Left lobe of liver (tissue), 2 donors: ENCODE data around the gene ZNF771. TPM values are rescaled to one million over a fixed set of nuclear protein-coding genes. Genes with fewer than 3 reads are reported as not detected.

ENCODE experiments used
- ATAC-seq: fragments of 200-7000 bp; cut with Tn5 transposase; one replicate; pipeline ENCODE4 v1.9.1; 2020; ENCODE audit warnings: mild to moderate bottlenecking, moderate library complexity
- DNase-seq: peaks from one replicate; pipeline ENCODE4 v3.0.0-alpha.2; 2020; ENCODE audit warnings: low spot score
- total RNA-seq: library from RNA; stranded (reverse); gene quantifications from one replicate; pipeline ENCODE4 v1.2.1, GENCODE V29; 2021
- donor health status: DM: no; HTN: no; CAD: no; lungs with moderate emphysema.
- donor health status: DM: no; HTN: yes; CAD: no.

Gene ZNF771
- total RNA-seq, 1 donor from 2014 or later, result 13.5 TPM

DNA sequence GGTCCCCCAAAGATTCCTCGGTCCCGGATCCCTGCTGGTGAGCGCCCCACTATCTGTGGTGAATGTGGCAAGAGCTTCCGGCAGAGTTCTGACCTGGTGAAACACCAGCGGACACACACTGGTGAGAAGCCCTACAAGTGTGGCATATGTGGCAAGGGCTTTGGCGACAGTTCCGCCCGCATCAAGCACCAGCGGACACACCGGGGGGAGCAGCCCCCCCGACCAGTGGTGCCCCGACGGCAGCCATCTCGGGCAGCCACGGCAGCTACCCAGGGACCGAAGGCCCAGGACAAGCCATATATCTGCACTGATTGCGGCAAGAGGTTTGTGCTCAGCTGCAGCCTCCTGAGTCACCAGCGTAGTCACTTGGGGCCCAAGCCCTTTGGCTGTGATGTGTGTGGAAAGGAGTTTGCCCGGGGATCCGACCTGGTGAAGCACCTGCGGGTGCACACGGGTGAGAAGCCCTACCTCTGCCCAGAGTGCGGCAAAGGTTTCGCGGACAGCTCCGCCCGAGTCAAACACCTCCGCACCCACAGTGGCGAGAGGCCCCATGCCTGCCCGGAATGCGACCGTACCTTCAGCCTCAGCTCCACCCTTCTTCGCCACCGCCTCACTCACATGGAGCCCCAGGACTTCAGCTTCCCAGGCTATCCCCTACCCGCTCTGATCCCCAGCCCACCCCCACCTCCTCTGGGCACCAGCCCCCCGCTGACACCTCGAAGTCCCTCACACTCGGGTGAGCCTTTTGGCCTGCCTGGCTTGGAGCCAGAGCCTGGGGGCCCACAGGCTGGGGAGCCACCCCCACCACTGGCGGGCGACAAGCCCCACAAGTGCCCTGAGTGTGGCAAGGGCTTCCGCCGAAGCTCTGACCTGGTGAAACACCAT lies 9.4 kb upstream of the ZNF771 start:
- ATAC-seq, result no peak

DNA sequence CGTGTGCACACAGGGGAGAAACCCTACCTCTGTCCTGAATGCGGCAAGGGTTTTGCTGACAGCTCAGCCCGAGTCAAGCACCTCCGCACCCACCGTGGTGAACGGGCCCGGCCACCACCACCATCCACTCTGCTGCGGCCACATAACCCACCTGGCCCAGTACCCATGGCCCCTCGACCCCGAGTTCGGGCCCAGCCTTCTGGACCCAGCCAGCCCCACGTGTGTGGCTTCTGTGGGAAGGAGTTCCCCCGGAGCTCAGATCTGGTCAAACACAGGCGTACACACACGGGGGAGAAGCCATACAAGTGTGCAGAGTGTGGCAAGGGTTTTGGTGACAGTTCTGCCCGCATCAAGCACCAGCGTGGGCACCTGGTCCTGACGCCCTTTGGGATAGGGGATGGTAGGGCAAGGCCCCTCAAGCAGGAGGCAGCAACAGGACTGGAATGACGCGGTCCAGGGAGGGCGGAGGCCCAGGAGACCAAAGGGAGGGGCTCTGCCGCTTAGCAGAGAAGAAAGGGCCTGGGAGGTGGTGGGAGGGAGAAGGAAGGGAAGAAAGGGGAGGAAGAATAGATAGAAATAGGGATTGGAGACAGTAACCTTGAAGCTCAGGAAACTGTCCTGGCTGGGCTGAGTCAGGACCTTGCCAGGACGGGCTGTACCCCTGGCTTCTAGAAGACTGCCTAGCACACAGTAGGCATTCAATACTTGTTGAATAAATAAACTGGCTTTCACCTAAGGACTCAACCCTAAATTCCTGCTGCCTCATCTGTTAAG lies 8.6 kb upstream of the ZNF771 start:
- ATAC-seq, result no peak
- DNase-seq, result no peak

More for the DNA sequence above, 9.4 kb upstream of the ZNF771 start:
- no peak for DNase-seq

DNA sequence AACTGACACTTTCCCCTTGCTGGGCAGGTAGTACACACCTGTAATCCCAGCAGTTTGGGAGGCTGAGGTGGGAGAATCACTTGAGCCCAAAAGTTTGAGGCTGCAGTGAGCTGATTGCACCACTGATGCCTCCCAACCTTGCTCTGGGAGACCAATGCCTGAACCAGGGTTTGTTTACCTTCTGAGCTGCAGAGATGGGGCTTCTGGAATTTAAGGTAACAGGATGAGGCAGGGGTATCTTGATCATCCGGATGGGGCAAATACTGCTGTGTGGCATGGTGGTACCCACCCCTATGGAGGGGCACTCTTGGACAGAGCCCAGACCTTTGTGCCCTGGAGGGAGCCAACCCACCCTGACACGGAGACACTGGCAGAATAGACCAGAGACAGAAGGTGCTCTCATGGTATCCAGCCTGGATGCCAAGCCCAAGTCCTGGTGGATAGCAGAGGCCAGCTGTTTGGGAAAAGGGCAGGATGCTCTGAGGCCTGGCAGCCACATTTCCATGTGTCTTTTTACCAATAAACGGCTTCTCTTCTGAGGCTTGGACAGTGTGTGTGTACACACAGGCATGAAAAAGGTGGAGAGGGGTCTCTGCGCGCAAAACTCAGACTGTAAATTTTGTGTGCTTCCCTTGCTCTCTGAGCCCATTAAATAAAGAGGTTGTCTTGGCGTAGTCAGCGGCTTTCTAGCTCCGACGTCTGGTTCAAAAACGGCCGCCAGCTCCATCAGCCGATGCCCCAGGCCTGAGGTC lies 7.8 kb upstream of the ZNF771 start:
- ATAC-seq (peak; percentile 4), DNase-seq (no peak)

DNA sequence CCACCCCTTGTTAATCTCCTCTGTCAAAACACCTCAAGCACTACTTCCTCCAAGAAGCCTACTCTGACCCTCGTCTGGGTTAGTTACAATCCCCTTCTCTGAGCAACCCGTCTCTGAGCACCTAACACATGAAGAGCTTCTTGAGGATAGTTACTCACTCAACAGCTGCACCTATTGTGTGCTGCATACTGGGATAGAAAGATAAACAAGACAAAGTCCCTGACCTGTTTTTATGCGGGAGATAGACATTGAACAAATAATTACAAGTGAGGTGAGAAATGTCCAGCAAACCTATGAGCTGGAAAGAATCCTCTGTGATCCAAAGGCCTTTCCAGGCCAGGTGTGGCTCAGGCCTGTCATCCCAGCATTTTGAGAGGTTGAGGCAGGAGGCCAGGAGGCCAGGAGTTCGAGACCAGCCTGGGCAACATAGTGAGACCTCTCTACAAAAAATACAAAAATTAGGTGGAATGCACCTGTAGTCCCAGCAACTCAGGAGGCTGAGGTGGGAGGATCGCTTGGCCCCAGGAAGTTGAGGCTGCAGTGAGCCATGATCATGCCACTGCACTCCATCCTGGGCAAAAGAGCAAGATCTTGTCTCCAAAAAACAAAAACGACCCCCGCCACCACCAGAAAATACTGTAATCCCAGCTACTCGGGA lies 5.5 kb upstream of the ZNF771 start:
- ATAC-seq, result peak; percentile 74
- DNase-seq, result no peak

DNA sequence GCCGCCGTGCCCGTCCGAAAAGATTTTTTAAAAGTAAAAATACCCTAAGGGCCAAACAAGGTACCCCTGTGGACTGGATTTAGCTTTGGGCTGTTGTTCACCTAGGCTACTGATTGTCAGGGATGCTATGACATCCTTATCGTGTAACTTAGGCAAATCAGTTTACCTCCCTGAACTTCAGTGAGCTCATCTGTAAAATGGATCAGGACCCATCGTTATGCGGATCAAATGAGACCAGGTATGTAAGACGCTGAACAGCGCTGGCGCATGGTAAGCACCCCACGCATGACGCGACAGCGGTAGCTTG lies 658 bp upstream of the ZNF771 start:
- DNase-seq (no peak), ATAC-seq (no peak)

DNA sequence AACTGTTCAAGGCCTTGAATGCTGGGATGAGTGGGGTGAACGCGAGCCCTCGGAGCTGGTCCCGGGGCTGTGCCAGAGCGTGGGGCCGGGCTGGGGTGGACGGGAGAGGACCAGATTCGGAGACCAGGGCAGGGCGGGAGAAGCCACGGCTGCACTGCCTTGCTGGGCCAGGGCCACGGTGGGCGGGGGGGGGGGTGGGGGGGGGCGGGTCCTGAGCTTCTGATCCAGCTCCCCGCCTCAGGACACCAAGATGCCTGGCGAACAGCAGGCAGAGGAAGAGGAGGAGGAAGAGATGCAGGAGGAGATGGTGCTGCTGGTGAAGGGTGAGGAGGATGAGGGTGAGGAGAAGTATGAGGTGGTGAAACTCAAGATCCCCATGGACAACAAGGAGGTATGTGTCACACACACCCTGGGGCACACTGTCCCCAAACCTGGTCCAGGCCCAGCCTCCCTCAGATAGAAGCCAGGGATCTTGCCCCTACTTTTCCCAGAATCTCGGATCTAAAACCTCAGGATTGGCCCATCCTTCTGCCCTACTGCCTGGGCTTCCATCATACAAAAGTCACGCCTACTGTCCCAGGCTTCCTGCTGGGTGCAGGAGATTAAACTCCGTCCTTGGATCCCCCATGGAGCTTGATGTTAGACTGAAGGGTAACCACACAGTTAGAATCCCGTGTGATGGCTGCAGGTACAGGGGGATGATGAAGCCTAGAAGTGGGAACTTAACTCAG lies 563 bp downstream of the ZNF771 start:
- DNase-seq (no peak), ATAC-seq (peak; percentile 35)

DNA sequence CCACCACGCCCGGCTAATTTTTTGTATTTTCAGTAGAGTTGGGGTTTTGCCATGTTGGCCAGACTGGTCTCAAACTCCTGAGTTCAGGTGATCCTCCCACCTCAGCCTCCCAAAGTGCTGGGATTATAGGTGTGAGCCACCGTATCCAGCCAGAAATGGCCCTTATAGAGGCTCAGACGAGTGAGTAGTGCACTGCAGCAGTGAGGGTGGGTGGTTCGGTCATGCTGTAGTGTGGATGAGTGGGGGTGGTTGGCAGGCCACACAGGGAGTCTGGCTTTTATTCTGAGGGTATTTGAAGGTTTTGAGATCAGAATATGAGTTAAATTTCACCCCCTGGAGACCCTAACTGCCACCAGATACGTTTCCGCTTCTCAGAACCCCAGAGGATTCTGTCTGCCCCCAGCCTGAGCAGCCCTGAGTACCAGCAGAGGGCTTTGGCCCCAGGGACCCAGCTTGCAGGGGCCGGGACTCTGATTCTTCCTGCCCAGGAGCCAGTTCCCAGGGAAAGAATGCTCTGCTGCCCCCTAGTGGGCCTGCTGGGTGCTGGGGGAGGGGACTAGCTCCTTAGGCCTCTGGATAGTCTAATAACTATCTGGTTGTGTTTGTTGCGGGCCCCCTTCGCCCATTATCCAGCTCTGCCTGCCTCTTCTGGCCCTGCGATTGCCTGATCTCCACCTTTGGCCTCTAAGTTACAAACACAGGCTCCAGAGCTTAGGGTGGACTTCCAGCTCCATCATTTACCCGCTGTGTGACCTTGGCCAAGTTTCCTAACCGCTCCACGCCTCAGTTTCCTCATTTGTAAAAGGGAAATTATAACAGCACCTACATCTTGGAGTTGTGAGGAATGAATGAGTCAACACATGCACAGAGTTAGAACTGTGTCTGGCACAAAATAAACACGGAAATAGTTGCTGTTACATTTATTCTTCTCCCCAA lies 2.0 kb downstream of the ZNF771 start:
- ATAC-seq (peak; percentile 75), DNase-seq (peak; percentile 91)

DNA sequence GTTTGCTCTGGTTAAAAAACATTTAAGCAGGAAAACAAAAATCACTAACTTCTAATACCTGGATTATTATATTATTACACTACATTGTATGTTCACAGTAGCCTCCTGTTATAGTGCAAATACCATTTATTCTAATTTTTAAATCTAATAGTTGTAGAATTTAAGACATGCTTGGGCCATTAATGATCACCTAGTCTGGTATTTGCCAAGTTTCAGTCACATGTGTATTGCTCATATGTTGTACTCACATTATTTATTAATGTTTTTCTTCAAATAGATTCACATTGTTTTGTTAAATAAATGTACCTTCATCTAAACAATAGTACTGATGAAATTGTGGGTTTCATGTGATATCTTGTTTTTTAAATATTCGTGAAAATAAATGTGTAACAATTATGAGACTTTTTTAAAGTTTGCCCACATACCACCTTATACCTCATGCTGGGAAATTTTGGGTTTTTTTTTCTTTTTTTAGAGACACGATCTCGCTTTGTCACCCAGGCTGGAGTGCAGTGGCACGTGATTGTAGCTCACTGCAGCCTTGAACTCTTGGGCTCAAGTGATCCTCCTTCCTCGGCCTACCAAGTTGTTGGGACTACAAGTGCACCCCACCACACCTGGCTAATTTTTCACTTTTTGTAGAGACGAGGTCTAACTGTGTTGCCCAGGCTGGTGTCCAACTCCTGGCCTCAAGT lies 5.9 kb downstream of the ZNF771 start:
- no peak for ATAC-seq
- no peak for DNase-seq

DNA sequence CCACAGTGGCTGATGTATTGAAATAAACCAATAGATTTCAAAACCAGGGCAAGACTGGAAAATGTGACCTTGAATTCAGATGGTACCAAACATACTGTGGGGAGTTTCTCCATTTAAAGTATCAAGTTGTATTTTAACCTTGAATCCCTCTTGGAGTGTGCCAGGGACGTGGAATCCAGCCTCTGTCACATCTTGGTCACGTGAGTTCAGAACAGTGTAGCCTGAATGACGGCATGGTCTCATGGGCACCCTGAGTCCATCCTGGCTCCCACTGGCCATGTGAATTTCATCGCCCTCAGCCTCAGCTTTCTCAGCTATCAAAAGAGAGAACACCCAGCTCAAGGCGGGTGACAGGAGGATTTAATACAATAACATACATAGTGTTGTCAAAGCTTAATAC lies 6.8 kb downstream of the ZNF771 start:
- DNase-seq, result no peak
- no peak for ATAC-seq

DNA sequence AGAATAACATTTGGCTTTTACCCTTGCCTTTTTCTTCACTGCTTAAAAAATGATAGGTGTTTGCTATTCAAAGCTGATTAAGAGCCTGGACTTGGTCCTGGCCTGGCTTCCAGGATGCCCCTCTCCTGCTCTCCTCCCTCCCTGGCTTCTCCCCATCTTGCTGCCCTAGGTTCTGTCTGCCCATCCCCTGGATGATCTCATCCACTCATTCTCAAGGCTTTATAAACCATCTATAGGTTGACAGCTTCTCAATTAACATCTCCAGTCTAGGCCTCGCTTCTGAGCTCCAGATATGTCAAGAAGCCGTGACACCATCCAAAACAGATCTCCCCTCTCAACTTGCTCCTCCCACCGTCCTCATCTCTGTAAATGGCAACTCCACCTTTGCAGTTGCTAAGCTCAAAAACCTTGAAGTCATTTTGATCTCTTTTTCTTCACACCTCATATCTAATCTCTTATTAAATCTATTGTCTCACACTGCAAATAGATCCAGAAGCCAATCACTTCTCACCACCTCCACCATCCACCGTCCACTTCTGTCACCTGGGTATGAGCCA lies 8.7 kb downstream of the ZNF771 start:
- DNase-seq, result no peak

DNA sequence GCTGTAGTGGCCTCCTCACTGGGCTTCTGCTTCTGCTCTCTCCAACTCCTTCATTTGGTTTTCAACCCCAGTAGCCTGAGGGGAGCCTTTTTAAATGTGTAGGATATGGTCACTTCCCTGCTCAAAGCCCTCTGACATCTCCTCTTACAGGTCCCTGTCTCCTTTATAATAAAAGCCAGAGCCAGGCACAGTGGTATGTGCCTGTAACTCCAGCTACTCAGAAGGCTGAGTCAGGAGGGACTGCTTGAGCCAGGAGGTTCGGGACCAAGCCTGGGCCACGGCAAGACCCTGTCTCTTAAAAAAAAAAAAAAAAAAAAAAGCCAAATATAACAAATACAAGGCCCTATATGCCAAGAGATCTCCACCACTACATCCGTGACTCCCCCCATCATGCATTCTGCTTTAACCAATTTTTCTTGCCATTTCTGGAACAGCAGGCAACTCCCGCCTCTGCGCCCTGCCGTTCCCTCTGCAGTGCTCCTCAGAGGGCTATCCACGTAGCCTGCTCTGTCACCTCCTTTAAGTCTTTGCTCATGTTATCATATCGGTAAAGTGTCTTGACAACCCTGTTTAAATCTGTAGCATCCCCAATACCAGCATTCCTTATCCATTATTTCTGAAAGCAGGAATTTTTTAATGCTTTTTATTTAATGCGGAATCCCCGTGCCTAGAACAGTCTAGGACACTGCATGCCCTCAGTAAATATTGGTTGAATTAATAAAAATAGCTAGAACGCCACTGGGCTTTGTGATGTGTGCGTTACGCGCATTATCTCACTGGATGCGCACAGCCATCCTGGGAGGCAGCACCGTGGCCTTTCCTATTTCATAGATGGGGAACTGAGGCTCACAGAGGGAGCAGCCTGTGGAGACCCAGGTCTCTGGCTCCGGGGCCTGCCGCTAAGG lies 9.5 kb downstream of the ZNF771 start:
- DNase-seq, result no peak
- ATAC-seq, result no peak

More for the DNA sequence above, 8.7 kb downstream of the ZNF771 start:
- ATAC-seq, result no peak

DNA sequence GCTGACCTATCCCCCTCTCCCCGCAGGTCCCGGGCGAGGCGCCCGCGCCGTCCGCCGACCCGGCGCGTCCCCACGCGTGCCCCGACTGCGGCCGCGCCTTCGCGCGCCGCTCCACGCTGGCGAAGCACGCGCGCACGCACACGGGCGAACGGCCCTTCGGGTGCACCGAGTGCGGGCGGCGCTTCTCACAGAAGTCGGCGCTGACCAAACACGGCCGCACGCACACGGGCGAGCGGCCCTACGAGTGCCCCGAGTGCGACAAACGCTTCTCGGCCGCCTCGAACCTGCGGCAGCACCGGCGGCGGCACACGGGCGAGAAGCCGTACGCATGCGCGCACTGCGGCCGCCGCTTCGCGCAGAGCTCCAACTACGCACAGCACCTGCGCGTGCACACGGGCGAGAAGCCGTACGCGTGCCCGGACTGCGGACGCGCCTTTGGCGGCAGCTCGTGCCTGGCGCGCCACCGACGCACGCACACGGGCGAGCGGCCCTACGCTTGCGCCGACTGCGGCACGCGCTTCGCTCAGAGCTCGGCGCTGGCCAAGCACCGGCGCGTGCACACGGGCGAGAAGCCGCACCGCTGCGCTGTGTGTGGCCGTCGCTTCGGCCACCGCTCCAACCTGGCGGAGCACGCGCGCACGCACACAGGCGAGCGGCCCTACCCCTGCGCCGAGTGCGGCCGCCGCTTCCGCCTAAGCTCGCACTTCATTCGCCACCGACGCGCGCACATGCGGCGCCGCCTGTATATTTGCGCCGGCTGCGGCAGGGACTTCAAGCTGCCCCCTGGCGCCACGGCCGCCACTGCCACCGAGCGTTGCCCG lies 10.3 kb downstream of the ZNF771 start:
- ATAC-seq (peak; percentile 92), DNase-seq (peak; percentile 93)

DNA sequence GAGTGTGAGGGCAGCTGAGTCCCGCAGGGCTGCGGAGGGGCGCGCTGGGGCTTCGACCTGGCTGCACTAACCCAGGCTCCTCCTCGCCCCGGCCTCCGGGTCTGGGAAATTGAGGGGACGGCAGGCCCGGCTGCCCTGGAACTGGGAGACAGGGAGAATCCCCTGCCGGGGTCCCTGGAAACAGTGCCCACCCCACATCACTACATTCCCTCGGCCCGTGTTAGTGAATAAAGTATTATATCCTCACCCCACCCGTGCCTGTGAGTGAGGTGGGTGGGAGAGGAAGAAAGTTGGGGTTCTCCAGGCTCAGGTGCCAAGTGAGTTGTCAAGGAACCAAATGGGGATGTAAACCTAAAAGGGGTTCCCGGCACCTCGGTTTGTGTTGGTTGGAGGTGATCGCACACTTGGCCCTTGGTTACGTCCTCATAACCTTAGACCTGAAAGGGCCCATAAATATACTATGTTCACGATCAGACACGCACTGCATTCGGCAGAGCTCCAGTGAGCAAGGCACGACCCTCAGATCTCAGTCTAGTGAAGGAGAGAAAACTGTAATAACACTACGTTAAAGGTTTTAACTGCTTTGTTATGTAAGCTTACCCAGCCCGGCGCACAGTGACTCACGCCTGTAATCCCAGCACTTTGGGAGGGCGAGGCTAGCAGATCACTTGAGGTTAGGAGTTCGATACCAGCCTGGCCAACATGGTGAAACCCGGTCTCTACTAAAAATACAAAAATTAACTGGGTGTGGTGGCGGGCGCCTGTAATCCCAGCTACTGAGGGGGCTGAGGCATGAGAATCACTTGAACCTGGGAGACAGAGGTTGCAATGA lies 11.2 kb downstream of the ZNF771 start:
- DNase-seq, result no peak
- ATAC-seq, result no peak

DNA sequence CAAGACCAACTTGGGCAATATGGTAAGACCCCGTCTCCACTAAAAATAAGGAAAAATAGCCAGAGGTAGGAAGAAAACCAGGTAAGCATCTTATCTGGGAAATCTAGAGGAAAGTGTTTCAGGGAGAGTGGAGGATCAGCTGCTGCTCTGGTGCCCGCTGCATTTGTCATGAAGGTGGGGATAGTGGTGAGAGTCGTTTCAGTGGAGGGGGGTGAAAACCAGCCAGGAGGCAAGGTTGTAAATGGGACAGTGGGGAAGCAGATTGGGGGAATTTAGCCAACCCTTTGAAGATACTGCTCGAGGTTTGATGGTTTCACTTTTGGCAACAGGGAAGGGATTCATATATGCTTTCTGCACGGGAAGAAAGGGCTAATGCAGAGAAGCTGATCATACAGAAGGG lies 13.6 kb downstream of the ZNF771 start:
- ATAC-seq (no peak), DNase-seq (no peak)

DNA sequence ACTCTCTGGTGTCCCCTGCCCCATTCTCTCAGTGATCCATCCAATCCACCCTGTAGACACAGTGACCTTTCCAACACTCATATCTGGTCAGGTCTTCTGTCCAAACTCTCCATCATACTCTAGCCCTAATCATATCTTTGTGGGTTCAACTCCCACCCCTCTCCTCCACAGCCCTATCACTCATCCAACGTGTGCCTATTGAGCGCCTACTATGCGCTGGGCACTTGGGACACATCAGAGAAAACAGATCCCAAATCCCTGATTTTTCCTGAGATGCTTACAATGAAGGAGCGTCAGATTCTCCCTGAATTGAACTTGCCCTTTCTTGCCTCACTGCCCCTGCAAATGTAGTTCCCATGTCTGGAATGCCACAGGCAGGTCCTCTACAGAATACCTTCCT lies 20.6 kb downstream of the ZNF771 start:
- ATAC-seq (no peak), DNase-seq (no peak)

DNA sequence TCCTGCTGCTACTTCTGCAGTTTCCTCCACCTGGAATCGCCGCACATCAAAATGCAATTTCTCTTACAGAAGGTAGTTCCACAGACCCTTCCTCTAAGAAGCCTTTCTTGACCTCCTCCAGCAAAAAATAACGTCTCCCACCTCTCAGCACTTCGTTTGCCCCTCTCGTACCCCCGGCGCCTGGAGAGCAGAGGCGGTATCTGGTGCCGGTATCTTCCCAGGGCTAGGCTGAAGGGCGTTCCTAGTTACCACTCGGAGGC lies 21.9 kb downstream of the ZNF771 start:
- ATAC-seq, result peak; percentile 17

More for the DNA sequence above, 21.9 kb downstream of the ZNF771 start:
- DNase-seq, result no peak
